HG03060 (cell line): Measurements from ENCODE around the gene PANX2.
"Not testable (repeated sequence)": the region's sequence is repeated elsewhere in the genome, so short reads cannot be mapped to it uniquely, and the experiment has no call there.

Experiments used
- ATAC-seq: cut with Tn5 transposase; IDR thresholded peaks from one replicate; pipeline ENCODE4 v1.9.1; 2021; ENCODE audit warnings: low read depth, moderate number of reproducible peaks; ENCODE audit not compliant: unreplicated experiment

PANX2 gene

GRCh38 chr22:50170453-50171318 is at the start of gene PANX2:
Gene PANX2 (plus strand): TSS chr22:50170731. CDS start chr22:50170731, 0 bp downstream.
- ATAC-seq: no peak

GRCh38 chr22:50121202-50121740 is 49.3 kb upstream of the PANX2 start:
- ATAC-seq: no peak

GRCh38 chr22:50123119-50123518 is 47.4 kb upstream of the PANX2 start:
- ATAC-seq: no peak

GRCh38 chr22:50125029-50125428 is 45.5 kb upstream of the PANX2 start:
- ATAC-seq: no peak

- ATAC-seq: no peak
Measured at GRCh38 chr22:50129121-50129736, 41.3 kb upstream of the PANX2 start.

- no peak for ATAC-seq
Measured at GRCh38 chr22:50131894-50132293, 38.6 kb upstream of the PANX2 start.

GRCh38 chr22:50134481-50134880 is 36.0 kb upstream of the PANX2 start:
- ATAC-seq: no peak

GRCh38 chr22:50136581-50137015 is 33.9 kb upstream of the PANX2 start:
- ATAC-seq: no peak

- not testable (repeated sequence) for ATAC-seq
Measured at GRCh38 chr22:50137277-50137676, 33.3 kb upstream of the PANX2 start.

- no peak for ATAC-seq
Measured at GRCh38 chr22:50138041-50138440, 32.5 kb upstream of the PANX2 start.

- ATAC-seq: no peak
Measured at GRCh38 chr22:50138988-50139387, 31.5 kb upstream of the PANX2 start.

- no peak for ATAC-seq
Measured at GRCh38 chr22:50139843-50140415, 30.6 kb upstream of the PANX2 start.

GRCh38 chr22:50140615-50141014 is 29.9 kb upstream of the PANX2 start:
- ATAC-seq: no peak

GRCh38 chr22:50141462-50141861 is 29.1 kb upstream of the PANX2 start:
- ATAC-seq: no peak

- no peak for ATAC-seq
Measured at GRCh38 chr22:50141891-50142363, 28.6 kb upstream of the PANX2 start.

GRCh38 chr22:50143096-50143495 is 27.4 kb upstream of the PANX2 start:
- no peak for ATAC-seq

GRCh38 chr22:50144005-50144614 is 26.4 kb upstream of the PANX2 start:
- ATAC-seq: no peak

- no peak for ATAC-seq
Measured at GRCh38 chr22:50145721-50146438, 24.7 kb upstream of the PANX2 start.

- ATAC-seq: no peak
Measured at GRCh38 chr22:50146439-50147238, 23.9 kb upstream of the PANX2 start.
